Activated CD4-positive, alpha-beta T cell treated with anti-CD3 and anti-CD28 coated beads, Interleukin-2, amount 50 U/mL, for 48 hours (primary cell): ENCODE data around the gene CCM2.
"Not testable (repeated sequence)": the region's sequence is repeated elsewhere in the genome, so short reads cannot be mapped to it uniquely, and the experiment has no call there.

ENCODE experiments used
- DNase-seq, 2 experiments: peaks; one replicate each; pipeline ENCODE4 v3.0.0-alpha.2; 2020

Gene CCM2

GRCh38 chr7:44982535-44982923 is 17.5 kb upstream of the CCM2 start:
- peak in 1 of 2 experiments; percentile 35 for DNase-seq

GRCh38 chr7:44982970-44983369 is 17.0 kb upstream of the CCM2 start:
- DNase-seq = no peak

- DNase-seq = peak in 1 of 2 experiments; percentile 25
Observed at GRCh38 chr7:44983742-44984477, 16.1 kb upstream of the CCM2 start.

GRCh38 chr7:44984478-44984758 is 15.6 kb upstream of the CCM2 start:
- DNase-seq = no peak

- peak in 1 of 2 experiments; percentile 26 for DNase-seq
Observed at GRCh38 chr7:44985033-44985695, 14.8 kb upstream of the CCM2 start.

GRCh38 chr7:44985900-44986217 is 14.1 kb upstream of the CCM2 start:
- DNase-seq = no peak

GRCh38 chr7:44986218-44987053 is 13.6 kb upstream of the CCM2 start:
- DNase-seq = peak; percentile 95

- DNase-seq = no peak
Observed at GRCh38 chr7:44987457-44987856, 12.5 kb upstream of the CCM2 start.

GRCh38 chr7:44987996-44988395 is 12.0 kb upstream of the CCM2 start:
- no peak for DNase-seq

GRCh38 chr7:44988701-44989100 is 11.3 kb upstream of the CCM2 start:
- DNase-seq = no peak

GRCh38 chr7:44989132-44989531 is 10.9 kb upstream of the CCM2 start:
- DNase-seq = no peak

- DNase-seq = no peak
Observed at GRCh38 chr7:44990109-44991023, 9.6 kb upstream of the CCM2 start.

GRCh38 chr7:44992004-44992795 is 7.8 kb upstream of the CCM2 start:
- DNase-seq = not testable (repeated sequence)

GRCh38 chr7:44994877-44995554 is 5.0 kb upstream of the CCM2 start:
- DNase-seq = no peak

- DNase-seq = no peak
Observed at GRCh38 chr7:44995555-44996493, 4.2 kb upstream of the CCM2 start.

- no peak for DNase-seq
Observed at GRCh38 chr7:44998153-44998871, 1.7 kb upstream of the CCM2 start.

- DNase-seq = peak; percentile 100
Observed at GRCh38 chr7:44999245-45000092, 532 bp upstream of the CCM2 start.

GRCh38 chr7:45001138-45001694 is 1.2 kb downstream of the CCM2 start:
- peak; percentile 61 to 72 for DNase-seq
